Measurements from ENCODE around the gene NTN4.

DNA sequence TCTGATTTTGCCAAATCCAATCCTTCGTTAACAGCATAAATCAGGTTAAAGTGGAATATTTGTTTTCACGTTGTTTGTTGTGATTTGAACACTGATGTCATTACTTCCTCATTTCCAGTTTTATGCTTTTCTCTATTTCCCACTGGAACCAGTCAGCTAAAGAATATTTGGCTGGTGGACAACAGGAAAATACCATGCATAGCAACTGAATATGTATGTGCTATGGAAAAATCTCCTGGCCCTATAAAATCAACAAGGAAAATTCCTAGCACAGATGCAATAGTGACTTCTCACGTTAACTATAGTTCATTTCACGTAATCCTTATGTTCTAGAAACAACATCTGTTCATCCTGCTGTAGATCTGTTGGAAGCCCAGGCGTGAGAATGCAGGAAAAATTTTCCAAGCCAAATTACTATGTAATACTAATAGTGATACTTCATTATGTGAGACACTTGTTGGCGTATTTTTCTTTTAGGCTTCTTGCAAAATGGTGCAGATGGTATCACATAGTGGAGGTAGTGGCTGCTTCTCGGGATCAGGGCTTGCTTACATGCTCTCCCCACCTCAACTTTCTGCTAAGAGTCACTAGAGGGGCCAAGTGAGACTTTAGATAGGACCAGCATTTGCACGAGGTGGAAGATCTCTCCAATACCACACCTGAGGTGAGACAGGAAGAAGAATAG lies 153.0 kb downstream of the NTN4 start:
- no peak for TF ChIP-seq POLR2A (IDR thresholded peaks at IDR 0.05)
- no peak for TF ChIP-seq POLR2AphosphoS5 (IDR thresholded peaks at IDR 0.05)
- no peak for TF ChIP-seq CTCF (IDR thresholded peaks at IDR 0.05)

Measured in prostate gland (tissue), 2 donors.